HepG2 (cell line): ENCODE data around the gene TBC1D20. TPM values are rescaled to one million over a fixed set of nuclear protein-coding genes. Genes with fewer than 3 reads are reported as not detected.

Source experiments
- ARNT2 ChIP-seq: sonication (generic); formaldehyde crosslinking; IDR thresholded peaks from 2 replicates; pipeline ENCODE4 v1.8.0; 2022; ENCODE audit warnings: mild to moderate bottlenecking, low read depth, missing genetic modification reagents, moderate library complexity
- ATAD3A ChIP-seq: sonication (generic); formaldehyde crosslinking; IDR thresholded peaks from 2 replicates; pipeline ENCODE4 v1.4.0; 2020; ENCODE audit warnings: missing genetic modification reagents
- FOSL1 ChIP-seq: sonication (generic); formaldehyde crosslinking; IDR thresholded peaks from 2 replicates; pipeline ENCODE4 v1.9.0; 2021; ENCODE audit warnings: missing genetic modification reagents, borderline replicate concordance
- GATAD1 ChIP-seq: IDR thresholded peaks from 2 replicates; pipeline ENCODE4 v1.6.1; 2016; ENCODE audit warnings: missing genetic modification reagents, missing compliant biosample characterization
- HDAC2 ChIP-seq: sonication (generic); formaldehyde crosslinking; IDR thresholded peaks from 2 replicates; pipeline ENCODE4 v1.4.0; 2020; ENCODE audit warnings: missing genetic modification reagents
- HDAC6 ChIP-seq: fragments of 200-600 bp; sonication (generic); IDR thresholded peaks from 2 replicates; pipeline ENCODE4 v1.7.0; 2017; ENCODE audit warnings: mild to moderate bottlenecking, antibody characterized with exemption, low read length, low read depth
- KLF12 ChIP-seq: sonication (generic); formaldehyde crosslinking; IDR thresholded peaks from 2 replicates; pipeline ENCODE4 v1.4.0; 2020; ENCODE audit warnings: missing genetic modification reagents, borderline replicate concordance
- NFIB ChIP-seq: sonication (generic); formaldehyde crosslinking; IDR thresholded peaks from 2 replicates; pipeline ENCODE4 v1.9.0; 2021; ENCODE audit warnings: missing genetic modification reagents, mild to moderate bottlenecking, borderline replicate concordance
- NONO ChIP-seq, 2 experiments: fragments of 450-650 bp in 1 of 2; sonication (generic) in 1 of 2; formaldehyde crosslinking in 1 of 2; IDR thresholded peaks in 1 of 2; conservative IDR thresholded peaks in 1 of 2; 2 replicates each; pipeline versions ENCODE4 v1.6.1 to v1.8.0; 2017 to 2022; ENCODE audit warnings: mild to moderate bottlenecking in 1 of 2, missing genetic modification reagents in 1 of 2, moderate library complexity in 1 of 2
- PHF5A ChIP-seq: IDR thresholded peaks from one replicate; pipeline ENCODE4 v1.6.1; 2018; ENCODE audit warnings: low read depth, missing genetic modification reagents; ENCODE audit not compliant: unreplicated experiment
- PHF8 ChIP-seq: sonication (generic); formaldehyde crosslinking; IDR thresholded peaks from 2 replicates; pipeline ENCODE4 v1.5.0; 2020; ENCODE audit warnings: missing genetic modification reagents
- RARG ChIP-seq: sonication (generic); formaldehyde crosslinking; IDR thresholded peaks from 2 replicates; pipeline ENCODE4 v1.4.0; 2020; ENCODE audit warnings: low read depth, mild to moderate bottlenecking, missing genetic modification reagents
- SIN3A ChIP-seq: IDR thresholded peaks from 2 replicates; pipeline ENCODE4 v1.6.1; 2011; ENCODE audit warnings: low read depth, mild to moderate bottlenecking, control low read depth, low read length, borderline replicate concordance
- SMAD1 ChIP-seq: sonication (generic); formaldehyde crosslinking; IDR thresholded peaks from 2 replicates; pipeline ENCODE4 v1.4.0; 2020; ENCODE audit warnings: missing genetic modification reagents, low read depth, mild to moderate bottlenecking, borderline replicate concordance
- SNAPC5 ChIP-seq: sonication (generic); formaldehyde crosslinking; IDR thresholded peaks from 2 replicates; pipeline ENCODE4 v1.8.1; 2023; ENCODE audit warnings: mild to moderate bottlenecking, missing genetic modification reagents, borderline replicate concordance
- TBP ChIP-seq: sonication (generic); formaldehyde crosslinking; IDR thresholded peaks from 2 replicates; pipeline ENCODE4 v1.5.0; 2020; ENCODE audit warnings: missing genetic modification reagents
- THYN1 ChIP-seq: sonication (generic); formaldehyde crosslinking; IDR thresholded peaks from 2 replicates; pipeline ENCODE4 v1.8.1; 2023; ENCODE audit warnings: low read depth, mild to moderate bottlenecking, moderate library complexity, missing genetic modification reagents, borderline replicate concordance
- TOPORS ChIP-seq: sonication (generic); formaldehyde crosslinking; IDR thresholded peaks from 2 replicates; pipeline ENCODE4 v1.8.0; 2023; ENCODE audit warnings: mild to moderate bottlenecking, missing genetic modification reagents
- YEATS2 ChIP-seq: sonication (generic); formaldehyde crosslinking; IDR thresholded peaks from 2 replicates; pipeline ENCODE4 v1.4.0; 2020; ENCODE audit warnings: missing genetic modification reagents, borderline replicate concordance
- ZBTB26 ChIP-seq: IDR thresholded peaks from 2 replicates; pipeline ENCODE4 v1.6.1; 2016; ENCODE audit warnings: missing compliant biosample characterization, missing genetic modification reagents, borderline replicate concordance
- ZEB1 ChIP-seq: IDR thresholded peaks from 2 replicates; pipeline ENCODE4 v1.6.1; 2012; ENCODE audit warnings: mild to moderate bottlenecking, low read depth, inconsistent platforms; ENCODE audit not compliant: insufficient replicate concordance
- ZFYVE20 ChIP-seq: sonication (generic); formaldehyde crosslinking; IDR thresholded peaks from 2 replicates; pipeline ENCODE4 v1.8.0; 2023; ENCODE audit warnings: low read depth, mild to moderate bottlenecking, moderate library complexity, missing genetic modification reagents, borderline replicate concordance
- ZNF44 ChIP-seq: sonication (generic); formaldehyde crosslinking; IDR thresholded peaks from 2 replicates; pipeline ENCODE4 v1.5.1; 2020; ENCODE audit warnings: mild to moderate bottlenecking, missing genetic modification reagents
- ZNF501 ChIP-seq: sonication (generic); formaldehyde crosslinking; IDR thresholded peaks from 2 replicates; pipeline ENCODE4 v1.5.1; 2020; ENCODE audit warnings: mild to moderate bottlenecking, moderate library complexity, missing genetic modification reagents
- ZNF552 ChIP-seq: sonication (generic); formaldehyde crosslinking; IDR thresholded peaks from 2 replicates; pipeline ENCODE4 v1.9.0; 2022; ENCODE audit warnings: missing genetic modification reagents, mild to moderate bottlenecking, borderline replicate concordance
- ZNF746 ChIP-seq: sonication (generic); formaldehyde crosslinking; IDR thresholded peaks from 2 replicates; pipeline ENCODE4 v1.8.0; 2022; ENCODE audit warnings: mild to moderate bottlenecking, missing genetic modification reagents
- ZNF761 ChIP-seq: sonication (generic); formaldehyde crosslinking; conservative IDR thresholded peaks from 2 replicates; pipeline ENCODE4 v1.4.0; 2020; ENCODE audit warnings: mild to moderate bottlenecking, missing genetic modification reagents
- ZNF766 ChIP-seq: sonication (generic); formaldehyde crosslinking; IDR thresholded peaks from 2 replicates; pipeline ENCODE4 v1.5.0; 2020; ENCODE audit warnings: missing genetic modification reagents, borderline replicate concordance
- polyA plus RNA-seq, 8 experiments: library from polyadenylated mRNA; depleted of rRNA in 3 of 8; stranded (reverse) in 7 of 8; unstranded in 1 of 8; fragments of >200 nt; fragmentation: Illumina TruSeq in 4 of 8; extraction: Trizol in 4 of 8; gene quantifications; 2 replicates each; pipeline versions ENCODE4 v1.2.1 to v1.2.3, GENCODE V29; 2011 to 2016; ENCODE audit warnings: low read depth in 4 of 8, missing spikeins in 1 of 8, mixed read lengths in 1 of 8; ENCODE audit not compliant: insufficient read depth in 1 of 8
- total RNA-seq, 5 experiments: library from RNA; depleted of rRNA; stranded (reverse); fragments of >200 nt; fragmentation: Illumina TruSeq; extraction: Trizol; gene quantifications; 2 replicates each; pipeline ENCODE4 v1.2.3, GENCODE V29; 2016; ENCODE audit warnings: low read depth in 1 of 5
- TF ChIP-seq, protein P1 (sequence below): sonication (generic); formaldehyde crosslinking; IDR thresholded peaks from 2 replicates; pipeline ENCODE4 v1.4.0; 2020; ENCODE audit warnings: missing genetic modification reagents

Gene TBC1D20
- total and polyA plus RNA-seq, 2 of the 13 experiments (the other 11 are each of a cell fraction or from before 2014, with no cell fraction given) = 36.6 to 47.1 TPM

GRCh38 chr20:396619-397431, 65.5 kb downstream of the TBC1D20 start (continued):
- TF ChIP-seq ZNF552 (CRISPR knock-in tag) (no peak; the same call in 1 of the 2 replicates), SIN3A (0 out of 2 replicates have a peak, but pooled peaks have one; percentile 64), ZBTB26 (CRISPR knock-in tag) (peak; percentile 91), NFIB (CRISPR knock-in tag) (no peak), HDAC2 (CRISPR knock-in tag) (peak; percentile 100), SMAD1 (CRISPR knock-in tag) (peak; percentile 7; the same call in 1 of the 2 replicates), ZNF44 (CRISPR knock-in tag) (no peak), YEATS2 (CRISPR knock-in tag) (peak; percentile 81; the same call in 1 of the 2 replicates), SNAPC5 (CRISPR knock-in tag) (peak; percentile 96; the same call in 1 of the 2 replicates), GATAD1 (CRISPR knock-in tag) (peak; percentile 81), PHF5A (CRISPR knock-in tag) (peak; percentile 99), ARNT2 (CRISPR knock-in tag) (peak; percentile 84), ZNF766 (CRISPR knock-in tag) (no peak; the same call in 1 of the 2 replicates), ZFYVE20 (CRISPR knock-in tag) (no peak), THYN1 (no peak), ZNF761 (CRISPR knock-in tag) (peak; percentile 92; the same call in 1 of the 2 replicates), KLF12 (peak; percentile 69; the same call in 1 of the 2 replicates), ATAD3A (CRISPR knock-in tag) (no peak), TOPORS (CRISPR knock-in tag) (peak; percentile 84; the same call in 1 of the 2 replicates), ZNF501 (peak; percentile 24; the same call in 1 of the 2 replicates), ZEB1 (peak; percentile 61), FOSL1 (CRISPR knock-in tag) (0 out of 2 replicates have a peak, but pooled peaks have one; percentile 10), RARG (CRISPR knock-in tag) (no peak), HDAC6 (no peak), NONO (IDR thresholded peaks at IDR 0.05) (no peak), NONO (CRISPR knock-in tag; conservative IDR thresholded peaks at IDR 0.05) (peak; percentile 89), TBP (CRISPR knock-in tag) (no peak), ZNF746 (CRISPR knock-in tag) (peak; percentile 89), PHF8 (peak; percentile 63; the same call in 1 of the 2 replicates)
- TF ChIP-seq, protein P1, sequence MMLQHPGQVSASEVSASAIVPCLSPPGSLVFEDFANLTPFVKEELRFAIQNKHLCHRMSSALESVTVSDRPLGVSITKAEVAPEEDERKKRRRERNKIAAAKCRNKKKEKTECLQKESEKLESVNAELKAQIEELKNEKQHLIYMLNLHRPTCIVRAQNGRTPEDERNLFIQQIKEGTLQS = peak; percentile 73
